ENCODE data around the gene VPS33A. TPM values are rescaled to one million over a fixed set of nuclear protein-coding genes. Genes with fewer than 3 reads are reported as not detected.

VPS33A gene
- total and polyA plus RNA-seq, 2 donors (not counting 3 experiments of a cell fraction or from before 2014, with no cell fraction given) = 12.1 to 23.1 TPM

GRCh38 chr12:122190842-122191668 is 75.2 kb downstream of the VPS33A start:
- intact Hi-C loops (cut with micrococcal nuclease) (loop anchor here (1.0 kb wide), 3 partner anchors 31 to 137 kb away; no protein-coding TSS in a partner anchor), dilution Hi-C loops (cut with MboI; ENCODE audit: extremely low pct_ligation_motif_present, low sequenced_read_pairs) (no loop called here)
- DNase-seq (ENCODE audit: low read depth, low spot score) = peak; percentile 75
- no peaks in the 10 kb centered on the region for H3K79me2 ChIP-seq (ENCODE audit: control insufficient read depth, insufficient read depth, low read length)
- no peak overlapping the region for H2AFZ ChIP-seq (ENCODE audit: low read depth, low read length)
- H3K4me1 ChIP-seq (ENCODE audit: control insufficient read depth, extremely low read depth, insufficient read depth, low read length) = no peaks in the 10 kb centered on the region
- no peak overlapping the region for H3K27ac ChIP-seq (ENCODE audit: insufficient read depth, low read depth, low read length)
- H3K9me3 ChIP-seq (replicated peaks; ENCODE audit: control insufficient read depth, insufficient read depth, low read length) = no peaks in the 10 kb centered on the region
- ChIA-PET CTCF (interaction anchor here (0.6 to 6.1 kb wide), 36 partner anchors 8 to 274 kb away, joined by 3 to 115 read pairs (median 4); partner anchors contain the start of genes CFAP251 and LRRC43), POLR2A (no interaction called here)
- H3K4me2 ChIP-seq (ENCODE audit: insufficient read depth, low read length) = no peak overlapping the region
- no peaks in the 10 kb centered on the region for H3K9me1 ChIP-seq (replicated peaks; ENCODE audit: control insufficient read depth, extremely low read depth, insufficient read depth, low read length)
- TF ChIP-seq, protein P1, sequence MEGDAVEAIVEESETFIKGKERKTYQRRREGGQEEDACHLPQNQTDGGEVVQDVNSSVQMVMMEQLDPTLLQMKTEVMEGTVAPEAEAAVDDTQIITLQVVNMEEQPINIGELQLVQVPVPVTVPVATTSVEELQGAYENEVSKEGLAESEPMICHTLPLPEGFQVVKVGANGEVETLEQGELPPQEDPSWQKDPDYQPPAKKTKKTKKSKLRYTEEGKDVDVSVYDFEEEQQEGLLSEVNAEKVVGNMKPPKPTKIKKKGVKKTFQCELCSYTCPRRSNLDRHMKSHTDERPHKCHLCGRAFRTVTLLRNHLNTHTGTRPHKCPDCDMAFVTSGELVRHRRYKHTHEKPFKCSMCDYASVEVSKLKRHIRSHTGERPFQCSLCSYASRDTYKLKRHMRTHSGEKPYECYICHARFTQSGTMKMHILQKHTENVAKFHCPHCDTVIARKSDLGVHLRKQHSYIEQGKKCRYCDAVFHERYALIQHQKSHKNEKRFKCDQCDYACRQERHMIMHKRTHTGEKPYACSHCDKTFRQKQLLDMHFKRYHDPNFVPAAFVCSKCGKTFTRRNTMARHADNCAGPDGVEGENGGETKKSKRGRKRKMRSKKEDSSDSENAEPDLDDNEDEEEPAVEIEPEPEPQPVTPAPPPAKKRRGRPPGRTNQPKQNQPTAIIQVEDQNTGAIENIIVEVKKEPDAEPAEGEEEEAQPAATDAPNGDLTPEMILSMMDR (IDR thresholded peaks at IDR 0.05; ENCODE audit: extremely low read depth in 1 of 2, insufficient read depth in 1 of 2, low read depth in 1 of 2, low read length in 2 of 2) = peak; percentile 78 to 86
- no peak for TF ChIP-seq MYC (IDR thresholded peaks at IDR 0.05; ENCODE audit: low read depth, low read length)
- no peaks in the 10 kb centered on the region for H3K27me3 ChIP-seq (ENCODE audit: control insufficient read depth in 2 of 2, insufficient read depth in 2 of 2, low read length in 2 of 2)
- no peaks in the 10 kb centered on the region for H4K20me1 ChIP-seq (replicated peaks; ENCODE audit: control insufficient read depth, extremely low read depth, insufficient read depth, low read length)
- no TSS peak for BruUV-seq (replicated peaks)
- peak; percentile 88 for FAIRE-seq
- H3K9ac ChIP-seq (replicated peaks; ENCODE audit: extremely low read depth, insufficient read depth, low read length) = no peak overlapping the region
- H3K4me3 ChIP-seq (replicated peaks in 1 of 3; ENCODE audit: insufficient read depth in 1 of 3, low read depth in 1 of 3, low read length in 3 of 3) = no peak overlapping the region
- H3K36me3 ChIP-seq (ENCODE audit: control insufficient read depth in 2 of 2, extremely low read depth in 1 of 2, insufficient read depth in 2 of 2, low read length in 2 of 2) = no peaks in the 10 kb centered on the region
